ENCODE measurements around the gene HAO1.

- TF ChIP-seq, protein P1, sequence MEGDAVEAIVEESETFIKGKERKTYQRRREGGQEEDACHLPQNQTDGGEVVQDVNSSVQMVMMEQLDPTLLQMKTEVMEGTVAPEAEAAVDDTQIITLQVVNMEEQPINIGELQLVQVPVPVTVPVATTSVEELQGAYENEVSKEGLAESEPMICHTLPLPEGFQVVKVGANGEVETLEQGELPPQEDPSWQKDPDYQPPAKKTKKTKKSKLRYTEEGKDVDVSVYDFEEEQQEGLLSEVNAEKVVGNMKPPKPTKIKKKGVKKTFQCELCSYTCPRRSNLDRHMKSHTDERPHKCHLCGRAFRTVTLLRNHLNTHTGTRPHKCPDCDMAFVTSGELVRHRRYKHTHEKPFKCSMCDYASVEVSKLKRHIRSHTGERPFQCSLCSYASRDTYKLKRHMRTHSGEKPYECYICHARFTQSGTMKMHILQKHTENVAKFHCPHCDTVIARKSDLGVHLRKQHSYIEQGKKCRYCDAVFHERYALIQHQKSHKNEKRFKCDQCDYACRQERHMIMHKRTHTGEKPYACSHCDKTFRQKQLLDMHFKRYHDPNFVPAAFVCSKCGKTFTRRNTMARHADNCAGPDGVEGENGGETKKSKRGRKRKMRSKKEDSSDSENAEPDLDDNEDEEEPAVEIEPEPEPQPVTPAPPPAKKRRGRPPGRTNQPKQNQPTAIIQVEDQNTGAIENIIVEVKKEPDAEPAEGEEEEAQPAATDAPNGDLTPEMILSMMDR (conservative IDR thresholded peaks at IDR 0.05; ENCODE audit: low read depth, low read length) = no peak
- TF ChIP-seq EZH2 (IDR thresholded peaks at IDR 0.05; ENCODE audit: borderline replicate concordance, low read depth, low read length, poor library complexity, severe bottlenecking) = no peak
These were observed 35.7 kb upstream of the HAO1 start for GRCh38 chr20:7975851-7976414.
